ENCODE results near the gene ST7L.

Gene ST7L

GRCh38 chr1:112614460-112615065 is 4.4 kb downstream of the ST7L start:
- no peak for DNase-seq

GRCh38 chr1:112605633-112606327 is 13.2 kb downstream of the ST7L start:
- no peak for DNase-seq

- DNase-seq, result no peak
Measured at GRCh38 chr1:112603541-112603940, 15.4 kb downstream of the ST7L start.

- DNase-seq, result no peak
Measured at GRCh38 chr1:112603012-112603411, 15.9 kb downstream of the ST7L start.

GRCh38 chr1:112599477-112599876 is 19.5 kb downstream of the ST7L start:
- no peak for DNase-seq

GRCh38 chr1:112594208-112594876 is 24.6 kb downstream of the ST7L start:
- DNase-seq, result no peak

GRCh38 chr1:112589766-112590165 is 29.2 kb downstream of the ST7L start:
- no peak for DNase-seq

GRCh38 chr1:112583366-112583765 is 35.6 kb downstream of the ST7L start:
- DNase-seq, result no peak

- no peak for DNase-seq
Measured at GRCh38 chr1:112581586-112582192, 37.3 kb downstream of the ST7L start.

GRCh38 chr1:112579801-112580510 is 39.0 kb downstream of the ST7L start:
- DNase-seq, result no peak

- no peak for DNase-seq
Measured at GRCh38 chr1:112576240-112576639, 42.7 kb downstream of the ST7L start.

- DNase-seq, result no peak
Measured at GRCh38 chr1:112575154-112575804, 43.7 kb downstream of the ST7L start.

- no peak for DNase-seq
Measured at GRCh38 chr1:112565800-112566199, 53.1 kb downstream of the ST7L start.

GRCh38 chr1:112564081-112564480 is 54.9 kb downstream of the ST7L start:
- DNase-seq, result no peak

GRCh38 chr1:112563341-112563740 is 55.6 kb downstream of the ST7L start:
- no peak for DNase-seq

- no peak for DNase-seq
Measured at GRCh38 chr1:112558634-112559033, 60.3 kb downstream of the ST7L start.

- no peak for DNase-seq
Measured at GRCh38 chr1:112557385-112557784, 61.6 kb downstream of the ST7L start.

- DNase-seq, result no peak
Measured at GRCh38 chr1:112554411-112554810, 64.5 kb downstream of the ST7L start.

GRCh38 chr1:112549590-112549989 is 69.4 kb downstream of the ST7L start:
- no peak for DNase-seq

- no peak for DNase-seq
Measured at GRCh38 chr1:112548547-112548946, 70.4 kb downstream of the ST7L start.

- DNase-seq, result no peak
Measured at GRCh38 chr1:112546076-112546475, 72.9 kb downstream of the ST7L start.

GRCh38 chr1:112544751-112545150 is 74.2 kb downstream of the ST7L start:
- DNase-seq, result no peak
